NCI-H2171 treated with DMSO at 0.1 percent for 48 hours (cell line): ENCODE measurements around the gene ANKRD50.

ENCODE experiments used
- DNase-seq: peaks from one replicate; lab custom pipeline; 2025; lab: John Stamatoyannopoulos, UW

Gene ANKRD50

GRCh38 chr4:124710015-124710741, 2.4 kb downstream of the ANKRD50 start:
- no peak for DNase-seq

DNA sequence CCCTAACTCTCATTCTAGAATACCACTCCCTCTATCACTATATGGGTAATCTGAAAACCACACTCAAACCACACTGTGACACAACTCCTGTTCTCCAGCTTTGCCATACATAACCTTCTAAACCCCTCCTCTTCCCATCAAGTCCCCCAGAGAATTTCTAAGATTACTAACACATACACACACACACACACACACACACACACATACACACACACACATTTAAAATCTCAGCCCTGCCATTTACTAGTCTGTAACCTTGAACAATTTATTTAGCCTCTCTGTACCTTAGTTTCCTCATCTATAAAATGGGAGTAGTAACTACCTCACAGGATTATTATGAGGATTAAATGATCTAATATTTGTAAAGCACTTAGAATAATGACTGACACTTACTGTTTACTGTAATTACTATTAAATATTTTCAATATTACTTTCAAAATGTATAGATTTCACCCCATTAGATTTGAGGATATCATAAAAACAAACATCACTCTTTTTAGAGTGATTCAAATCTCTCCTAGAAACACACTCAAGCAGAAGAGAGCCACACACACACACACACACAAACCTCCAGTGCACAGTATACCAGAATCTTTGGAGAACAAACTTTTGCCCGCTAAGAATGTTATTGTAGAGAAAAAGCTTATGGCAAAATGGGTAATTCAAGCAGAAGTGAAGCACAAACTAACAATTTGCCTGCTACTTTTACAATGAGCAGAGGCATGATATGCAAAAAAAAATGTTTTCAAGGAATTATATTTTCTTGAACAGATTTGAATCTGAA, 3.8 kb downstream of the ANKRD50 start:
- no peak for DNase-seq

GRCh38 chr4:124705393-124705792, 7.1 kb downstream of the ANKRD50 start:
- DNase-seq: no peak

- no peak for DNase-seq
Observed at GRCh38 chr4:124703154-124703553, 9.4 kb downstream of the ANKRD50 start.

GRCh38 chr4:124697441-124697840, 15.1 kb downstream of the ANKRD50 start:
- DNase-seq: no peak

- DNase-seq: no peak
Observed at GRCh38 chr4:124696182-124696581, 16.4 kb downstream of the ANKRD50 start.

DNA sequence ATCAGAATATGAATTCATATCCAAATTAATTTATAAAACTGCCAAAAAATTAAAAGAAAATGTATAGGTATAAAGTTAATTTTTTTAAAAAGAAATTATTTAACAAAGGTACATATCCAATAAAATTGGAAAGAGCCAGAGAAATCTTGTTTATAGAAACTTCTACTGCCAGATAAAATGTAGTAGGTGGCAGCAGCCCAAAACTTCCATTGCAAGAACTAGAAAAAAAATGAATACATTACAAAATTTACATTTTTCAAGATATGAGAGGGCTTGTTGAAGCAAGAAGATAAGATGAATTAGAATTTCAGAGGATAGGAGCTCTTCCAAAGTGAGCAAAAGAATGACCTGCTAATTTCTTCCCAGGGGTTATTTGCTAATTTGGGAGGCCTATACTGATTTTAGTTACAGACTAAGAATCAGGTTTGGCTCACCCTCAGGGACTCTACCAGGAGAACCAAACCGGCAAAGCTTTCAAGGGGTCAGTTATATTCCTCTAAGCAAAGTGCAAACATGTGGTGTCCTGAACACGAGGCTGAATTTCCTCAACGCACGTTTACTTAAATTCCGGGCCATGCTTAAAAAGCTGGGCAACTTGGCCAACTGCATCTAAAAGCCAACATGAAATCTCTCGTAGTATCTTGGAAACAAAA, 17.5 kb downstream of the ANKRD50 start:
- DNase-seq: no peak

DNA sequence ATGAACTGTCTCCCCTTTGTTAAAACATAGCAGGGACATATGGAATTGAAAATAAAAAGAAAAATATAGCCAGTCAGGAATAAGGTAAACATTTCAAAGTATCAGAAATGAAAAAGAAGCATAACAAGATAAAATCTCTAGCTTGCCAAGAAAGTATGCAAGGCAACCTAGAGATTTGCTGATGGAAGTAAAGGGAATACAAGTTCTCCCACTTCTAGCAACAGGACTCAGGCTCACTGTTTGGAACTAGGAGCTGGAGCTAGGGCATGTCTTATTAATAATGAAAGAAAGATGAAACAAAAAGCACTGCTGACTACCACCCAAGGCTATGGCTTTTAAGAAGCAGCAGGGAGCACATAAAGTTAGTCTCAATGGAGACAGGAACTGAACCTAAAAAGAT, 18.2 kb downstream of the ANKRD50 start:
- no peak for DNase-seq

DNA sequence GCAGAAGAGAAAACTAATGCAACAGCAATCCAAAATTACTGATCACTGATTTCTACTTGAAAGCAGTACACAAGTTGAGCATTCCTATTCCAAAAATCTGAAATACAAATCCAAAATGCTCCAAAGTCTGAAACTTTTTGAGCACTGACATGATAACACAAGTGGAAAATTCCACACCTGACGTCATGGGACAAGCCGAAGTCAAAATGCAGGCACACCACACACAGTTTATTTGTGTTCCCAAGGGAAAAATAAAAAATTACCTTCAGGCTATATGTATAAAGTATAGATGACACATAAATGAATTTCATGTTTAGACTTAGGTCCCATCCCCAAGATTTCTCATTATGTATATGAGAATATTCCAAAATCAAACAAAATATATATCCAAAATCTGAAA, 20.7 kb downstream of the ANKRD50 start:
- DNase-seq: no peak

DNA sequence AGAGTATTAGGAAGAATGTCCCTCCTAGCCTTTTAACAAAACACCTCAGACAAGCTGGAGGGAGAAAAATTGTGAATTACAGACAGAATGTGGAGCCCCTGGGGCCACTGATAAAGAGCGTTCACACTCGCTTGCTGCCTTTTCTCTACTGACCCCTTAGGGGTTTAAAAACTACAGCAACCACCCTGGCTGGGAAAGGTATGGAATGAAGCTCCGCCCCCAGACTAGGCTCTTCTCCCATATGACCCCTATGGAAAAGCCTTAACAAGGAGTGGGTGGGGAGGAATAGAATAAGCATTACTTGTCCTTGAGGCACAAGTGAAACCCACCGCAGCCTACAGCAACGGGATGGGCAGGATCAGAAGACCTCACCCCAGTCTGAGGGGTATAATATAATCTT, 26.3 kb downstream of the ANKRD50 start:
- DNase-seq: no peak

DNA sequence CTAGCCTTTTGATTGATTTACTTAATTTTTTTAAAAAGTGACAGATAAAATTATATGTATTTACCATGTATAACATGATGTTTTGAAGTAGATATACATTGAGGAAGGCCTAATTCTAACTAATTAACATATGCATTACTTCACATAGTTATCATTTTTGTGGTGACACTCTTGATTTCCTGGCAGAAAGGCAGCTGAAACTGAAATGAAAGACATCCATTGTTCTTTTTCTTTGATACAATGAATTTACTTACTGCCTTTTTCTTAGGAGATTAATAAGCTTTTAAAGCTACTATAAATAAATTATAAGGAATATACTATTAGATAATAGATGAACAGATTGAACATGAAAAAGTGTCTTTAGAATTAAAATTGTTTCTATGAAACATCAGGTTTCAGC, 26.7 kb downstream of the ANKRD50 start:
- DNase-seq: no peak

GRCh38 chr4:124684301-124684700, 28.2 kb downstream of the ANKRD50 start:
- DNase-seq: no peak

GRCh38 chr4:124682384-124682783, 30.1 kb downstream of the ANKRD50 start:
- no peak for DNase-seq

GRCh38 chr4:124666496-124666895, 46.0 kb downstream of the ANKRD50 start:
- no peak for DNase-seq

- no peak for DNase-seq
Observed at GRCh38 chr4:124658795-124659194, 53.7 kb downstream of the ANKRD50 start.

- DNase-seq: no peak
Observed at GRCh38 chr4:124650614-124651013, 61.9 kb downstream of the ANKRD50 start.

DNA sequence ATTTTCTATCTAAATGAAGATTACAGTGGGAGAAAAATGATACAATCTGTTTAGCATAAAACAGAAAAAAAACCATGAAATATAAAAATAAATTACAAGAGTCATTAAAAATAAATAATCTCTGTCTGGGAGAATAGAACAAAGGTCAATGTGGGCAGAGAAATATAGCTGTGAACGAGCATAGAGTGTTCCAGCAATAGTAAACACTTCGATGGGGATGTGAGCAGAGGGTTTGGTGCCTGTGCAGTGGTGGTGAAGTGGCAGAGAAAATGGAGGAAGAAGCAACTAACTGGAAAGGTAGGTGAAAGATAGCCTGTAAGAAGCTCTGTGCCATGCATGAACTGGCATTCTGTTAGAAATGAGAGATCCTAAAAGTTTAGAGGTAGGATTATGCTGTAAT, 64.9 kb downstream of the ANKRD50 start:
- DNase-seq: no peak

GRCh38 chr4:124644621-124645020, 67.9 kb downstream of the ANKRD50 start:
- DNase-seq: no peak

GRCh38 chr4:124642846-124643245, 69.7 kb downstream of the ANKRD50 start:
- DNase-seq: peak; percentile 6

DNA sequence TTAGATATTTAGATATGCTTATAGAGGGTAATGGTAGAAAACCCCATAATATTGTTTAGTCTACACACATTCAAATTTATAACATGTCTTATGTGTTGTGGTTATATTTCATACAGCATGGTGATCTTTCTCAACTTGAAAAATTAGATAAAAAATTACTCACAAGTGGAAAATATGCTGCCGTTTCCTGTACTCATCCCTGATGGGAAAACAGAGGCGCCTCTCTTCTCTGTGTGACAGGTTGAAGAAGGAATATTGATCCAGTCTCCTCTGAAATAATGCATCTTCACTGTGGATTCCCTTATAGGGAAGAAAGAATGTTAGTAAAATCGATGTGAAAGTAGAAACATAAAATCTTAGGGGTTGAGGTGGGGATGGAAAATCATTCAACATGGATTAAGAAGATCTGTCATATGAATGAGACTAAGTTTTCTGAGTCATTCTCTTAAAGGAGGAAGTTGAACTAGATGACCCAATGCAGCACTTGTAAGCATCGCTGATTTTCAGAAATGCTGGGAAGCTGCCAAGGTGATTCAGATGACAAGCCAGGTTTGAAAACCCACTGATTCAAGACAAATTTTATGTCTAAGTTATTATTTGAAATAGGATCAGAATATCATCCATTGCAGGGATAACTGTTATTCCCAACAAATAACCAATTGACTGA, 70.7 kb downstream of the ANKRD50 start:
- DNase-seq: peak; percentile 8

GRCh38 chr4:124640022-124640730, 72.4 kb downstream of the ANKRD50 start:
- DNase-seq: no peak

GRCh38 chr4:124637321-124637720, 75.2 kb downstream of the ANKRD50 start:
- DNase-seq: no peak
